Activated T-cell treated with anti-CD3 and anti-CD28 coated beads for 48 hours (primary cell): Measurements from ENCODE around the gene ERO1A.
"Not testable (repeated sequence)": the region's sequence is repeated elsewhere in the genome, so short reads cannot be mapped to it uniquely, and the experiment has no call there.

Experiments used
- DNase-seq: peaks from one replicate; pipeline ENCODE4 v3.0.0-alpha.2; 2020; ENCODE audit warnings: low read depth

The ERO1A gene

GRCh38 chr14:52695481-52696091 lies at the start of gene ERO1A:
Gene ERO1A, minus strand, starts transcription at chr14:52695558. Its CDS starts 77 bp downstream, at chr14:52695481.
- DNase-seq, result peak; percentile 75

- DNase-seq, result no peak
Observed at GRCh38 chr14:52741865-52742264, 46.5 kb upstream of the ERO1A start.

- no peak for DNase-seq
Observed at GRCh38 chr14:52740751-52741150, 45.4 kb upstream of the ERO1A start.

GRCh38 chr14:52738409-52738808 lies 43.1 kb upstream of the ERO1A start:
- DNase-seq, result no peak

GRCh38 chr14:52735921-52736489 lies 40.6 kb upstream of the ERO1A start:
- no peak for DNase-seq

- no peak for DNase-seq
Observed at GRCh38 chr14:52733824-52734223, 38.5 kb upstream of the ERO1A start.

GRCh38 chr14:52730709-52731111 lies 35.4 kb upstream of the ERO1A start:
- DNase-seq, result no peak

GRCh38 chr14:52729925-52730708 lies 34.8 kb upstream of the ERO1A start, which contains the start of gene STYX:
Gene STYX, plus strand, starts transcription at chr14:52730166. Its CDS starts 309 bp downstream, at chr14:52730475.
- peak; percentile 100 for DNase-seq

GRCh38 chr14:52729585-52729924 lies 34.2 kb upstream of the ERO1A start:
- DNase-seq, result no peak

GRCh38 chr14:52729035-52729434 lies 33.7 kb upstream of the ERO1A start:
- DNase-seq, result not testable (repeated sequence)

GRCh38 chr14:52727509-52727908 lies 32.2 kb upstream of the ERO1A start:
- DNase-seq, result not testable (repeated sequence)

GRCh38 chr14:52724360-52724644 lies 28.9 kb upstream of the ERO1A start:
- DNase-seq, result no peak

- DNase-seq, result no peak
Observed at GRCh38 chr14:52723514-52724359, 28.4 kb upstream of the ERO1A start.

GRCh38 chr14:52716155-52716554 lies 20.8 kb upstream of the ERO1A start:
- DNase-seq, result no peak

GRCh38 chr14:52711666-52712065 lies 16.3 kb upstream of the ERO1A start:
- DNase-seq, result no peak

GRCh38 chr14:52706724-52707706 lies 11.7 kb upstream of the ERO1A start, which contains the start of gene PSMC6:
Gene PSMC6, plus strand, starts transcription at chr14:52707200. Its CDS starts 20 bp downstream, at chr14:52707220.
- DNase-seq, result peak; percentile 93

GRCh38 chr14:52706286-52706685 lies 10.9 kb upstream of the ERO1A start:
- peak; percentile 31 for DNase-seq

- no peak for DNase-seq
Observed at GRCh38 chr14:52703664-52704063, 8.3 kb upstream of the ERO1A start.

- no peak for DNase-seq
Observed at GRCh38 chr14:52703225-52703624, 7.9 kb upstream of the ERO1A start.

- no peak for DNase-seq
Observed at GRCh38 chr14:52701223-52701622, 5.9 kb upstream of the ERO1A start.

- DNase-seq, result no peak
Observed at GRCh38 chr14:52700701-52701172, 5.4 kb upstream of the ERO1A start.
